ENCODE data around the gene IGDCC3. TPM values are rescaled to one million over a fixed set of nuclear protein-coding genes. Genes with fewer than 3 reads are reported as not detected.

Gene IGDCC3
- total RNA-seq, 1 donor from 2014 or later: not detected

GRCh38 chr15:65312400-65312916 is 65.3 kb downstream of the IGDCC3 start:
- Mint-ChIP-seq H3K36me3 (ENCODE audit: low read depth) (no peaks in the 10 kb centered on the region), H3K4me3 (no peak overlapping the region), H3K9me3 (no peaks in the 10 kb centered on the region), H3K27ac (no peak overlapping the region), H3K4me1 (no peaks in the 10 kb centered on the region), H3K27me3 (peaks cover 6% of the 10 kb centered on the region)
- DNase-seq: no peak
- intact Hi-C loops (cut with micrococcal nuclease): no loop called here

DNA sequence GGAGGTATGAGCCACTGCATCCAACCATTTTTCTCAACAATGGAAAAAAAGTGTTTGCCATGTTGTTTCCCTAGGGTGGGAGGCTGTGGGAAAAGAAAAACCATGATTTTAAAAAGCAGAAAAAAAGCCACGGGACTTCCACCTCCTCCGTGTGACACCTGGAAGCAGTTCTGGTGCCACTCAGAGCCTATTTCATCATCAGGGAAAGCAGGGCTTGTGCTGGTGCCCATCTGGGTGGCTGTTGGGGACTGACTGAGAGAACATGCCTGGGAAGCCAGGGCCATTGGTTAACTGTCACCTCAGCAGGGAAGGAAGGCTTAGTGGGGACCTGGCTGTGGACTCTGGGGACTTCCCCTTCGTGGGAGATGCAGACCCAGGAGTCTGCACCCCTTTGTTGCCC is 66.0 kb downstream of the IGDCC3 start:
- Mint-ChIP-seq H3K36me3 (ENCODE audit: low read depth) (no peaks in the 10 kb centered on the region), H3K4me3 (no peak overlapping the region), H3K4me1 (no peaks in the 10 kb centered on the region), H3K27me3 (peaks cover 6% of the 10 kb centered on the region), H3K9me3 (no peaks in the 10 kb centered on the region), H3K27ac (no peak overlapping the region)
- no peak for DNase-seq
- intact Hi-C loops (cut with micrococcal nuclease): no loop called here

DNA sequence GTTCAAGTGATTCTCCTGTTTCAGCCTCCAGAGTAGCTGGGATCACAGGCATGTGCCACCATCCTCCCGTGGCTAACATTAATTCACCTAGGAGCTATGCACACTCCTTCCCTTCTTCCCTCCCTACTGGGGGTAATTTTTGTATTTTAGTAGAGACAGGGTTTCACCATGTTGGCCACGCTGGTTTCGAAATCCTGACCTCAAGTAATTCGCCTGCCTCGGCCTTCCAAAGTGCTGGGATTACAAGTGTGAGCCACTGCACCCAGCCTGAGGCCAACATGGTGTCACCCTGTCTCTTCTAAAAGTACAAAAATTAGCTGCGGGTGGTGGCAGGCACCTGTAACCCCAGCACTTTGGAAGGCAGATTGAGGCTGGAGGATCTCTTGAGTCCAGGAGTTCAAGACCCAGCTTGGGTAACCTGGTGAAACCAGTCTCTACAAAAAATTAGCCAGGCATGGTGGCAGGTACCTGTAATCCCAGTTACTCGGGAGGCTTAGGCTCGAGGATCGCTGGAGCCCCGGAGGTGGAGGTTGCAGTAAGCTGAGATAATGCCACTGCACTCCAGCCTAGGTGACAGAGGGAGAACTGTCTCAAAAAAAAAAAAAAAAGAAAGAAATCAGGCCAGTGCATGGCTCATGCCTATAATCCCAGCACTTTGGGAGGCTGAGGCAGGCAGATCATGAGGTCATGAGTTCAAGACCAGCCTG is 67.2 kb downstream of the IGDCC3 start:
- H3K4me3 Mint-ChIP-seq: no peak overlapping the region
- H3K4me1 Mint-ChIP-seq: peaks cover 2% of the 10 kb centered on the region
- intact Hi-C loops (cut with micrococcal nuclease): no loop called here
- no peak overlapping the region for H3K27ac Mint-ChIP-seq
- H3K36me3 Mint-ChIP-seq (ENCODE audit: low read depth): no peaks in the 10 kb centered on the region
- DNase-seq: no peak
- H3K9me3 Mint-ChIP-seq: no peaks in the 10 kb centered on the region
- H3K27me3 Mint-ChIP-seq: peaks cover 10% of the 10 kb centered on the region

GRCh38 chr15:65309882-65310418 is 67.9 kb downstream of the IGDCC3 start:
- H3K4me1 Mint-ChIP-seq: peaks cover 7% of the 10 kb centered on the region
- H3K27ac Mint-ChIP-seq: peak overlapping the region; percentile 20
- H3K27me3 Mint-ChIP-seq: peaks cover 10% of the 10 kb centered on the region
- intact Hi-C loops (cut with micrococcal nuclease): no loop called here
- no peak overlapping the region for H3K4me3 Mint-ChIP-seq
- DNase-seq: no peak
- no peaks in the 10 kb centered on the region for H3K36me3 Mint-ChIP-seq (ENCODE audit: low read depth)
- H3K9me3 Mint-ChIP-seq: no peaks in the 10 kb centered on the region

DNA sequence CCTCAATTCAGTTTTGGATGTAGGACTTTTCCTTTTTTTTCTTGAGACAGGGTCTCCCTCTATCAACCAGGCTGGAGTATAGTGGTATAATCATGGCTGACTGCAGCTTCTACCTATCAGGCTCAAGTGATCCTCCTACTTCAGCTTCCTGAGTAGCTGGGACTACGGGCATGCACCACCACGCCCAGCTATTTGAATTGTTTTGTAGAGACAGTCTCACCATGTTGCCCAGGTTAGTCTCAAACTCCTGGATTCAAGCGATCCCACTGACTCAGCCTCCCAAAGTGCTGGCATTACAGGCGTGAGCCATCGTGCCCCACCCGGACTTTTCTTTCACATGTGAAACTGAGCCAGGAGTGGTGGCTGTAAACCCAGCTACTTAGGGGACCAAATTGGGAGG is 69.8 kb downstream of the IGDCC3 start:
- H3K27me3 Mint-ChIP-seq: peaks cover 10% of the 10 kb centered on the region
- H3K9me3 Mint-ChIP-seq: no peaks in the 10 kb centered on the region
- H3K4me1 Mint-ChIP-seq: peaks cover 17% of the 10 kb centered on the region
- no peak overlapping the region for H3K27ac Mint-ChIP-seq
- H3K4me3 Mint-ChIP-seq: no peak overlapping the region
- DNase-seq: no peak
- H3K36me3 Mint-ChIP-seq (ENCODE audit: low read depth): no peaks in the 10 kb centered on the region
- intact Hi-C loops (cut with micrococcal nuclease): no loop called here

- peaks cover 8% of the 10 kb centered on the region for H3K27me3 Mint-ChIP-seq
Measured at GRCh38 chr15:65306551-65306950, 71.3 kb downstream of the IGDCC3 start.

DNA sequence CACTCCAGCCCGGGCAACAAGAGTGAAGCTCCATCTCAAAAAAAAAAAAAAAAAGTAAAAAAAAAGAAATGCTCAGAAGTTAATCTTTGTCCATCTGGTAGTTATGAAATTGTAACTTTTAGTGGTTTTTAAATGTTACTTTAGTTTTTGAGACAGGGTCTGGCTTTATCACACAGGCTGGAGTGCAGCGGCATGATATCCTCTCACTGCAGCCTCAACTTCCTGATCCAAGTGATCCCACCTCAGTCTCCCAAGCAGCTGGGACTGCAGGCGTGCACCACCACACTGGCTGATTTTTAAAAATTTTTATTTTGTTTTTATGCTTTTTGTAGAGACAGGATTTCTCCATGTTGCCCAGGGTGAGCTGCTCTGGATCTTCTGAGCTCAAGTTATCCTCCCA is 72.0 kb downstream of the IGDCC3 start:
- Mint-ChIP-seq H3K36me3 (ENCODE audit: low read depth) (no peaks in the 10 kb centered on the region), H3K4me1 (peaks cover 17% of the 10 kb centered on the region), H3K27ac (peak overlapping the region; percentile 93), H3K4me3 (no peak overlapping the region), H3K9me3 (no peaks in the 10 kb centered on the region), H3K27me3 (peaks cover 8% of the 10 kb centered on the region)
- DNase-seq: no peak
- intact Hi-C loops (cut with micrococcal nuclease): no loop called here

More at GRCh38 chr15:65306551-65306950, 71.3 kb downstream of the IGDCC3 start:
- intact Hi-C loops (cut with micrococcal nuclease): no loop called here
- peaks cover 17% of the 10 kb centered on the region for H3K4me1 Mint-ChIP-seq
- H3K27ac Mint-ChIP-seq: peak overlapping the region; percentile 49
- no peak for DNase-seq
- no peaks in the 10 kb centered on the region for H3K36me3 Mint-ChIP-seq (ENCODE audit: low read depth)
- H3K4me3 Mint-ChIP-seq: peak overlapping the region; percentile 15
- H3K9me3 Mint-ChIP-seq: no peaks in the 10 kb centered on the region

GRCh38 chr15:65305150-65305758 is 72.5 kb downstream of the IGDCC3 start:
- DNase-seq: peak; percentile 79
- intact Hi-C loops (cut with micrococcal nuclease): no loop called here
- Mint-ChIP-seq H3K27me3 (peaks cover 8% of the 10 kb centered on the region), H3K4me3 (peak overlapping the region; percentile 92), H3K4me1 (peaks cover 21% of the 10 kb centered on the region), H3K36me3 (ENCODE audit: low read depth) (no peaks in the 10 kb centered on the region), H3K9me3 (no peaks in the 10 kb centered on the region), H3K27ac (peak overlapping the region; percentile 93)

GRCh38 chr15:65304381-65305149 is 73.2 kb downstream of the IGDCC3 start, which contains the start of gene RNU5B-1:
RNU5B-1 (plus strand) TSS chr15:65304677.
- no peaks in the 10 kb centered on the region for H3K36me3 Mint-ChIP-seq (ENCODE audit: low read depth)
- peaks cover 23% of the 10 kb centered on the region for H3K4me1 Mint-ChIP-seq
- H3K4me3 Mint-ChIP-seq: peak within 1 kb of the TSS; percentile 92
- DNase-seq: peak; percentile 95
- intact Hi-C loops (cut with micrococcal nuclease): loop anchor here (1.0 to 5.0 kb wide), 3 partner anchors 8 to 272 kb away; partner anchors contain the start of genes CLPX and RNU5A-1
- peak within 1 kb of the TSS; percentile 93 for H3K27ac Mint-ChIP-seq
- H3K27me3 Mint-ChIP-seq: peaks cover 5% of the 10 kb centered on the region
- no peaks in the 10 kb centered on the region for H3K9me3 Mint-ChIP-seq

DNA sequence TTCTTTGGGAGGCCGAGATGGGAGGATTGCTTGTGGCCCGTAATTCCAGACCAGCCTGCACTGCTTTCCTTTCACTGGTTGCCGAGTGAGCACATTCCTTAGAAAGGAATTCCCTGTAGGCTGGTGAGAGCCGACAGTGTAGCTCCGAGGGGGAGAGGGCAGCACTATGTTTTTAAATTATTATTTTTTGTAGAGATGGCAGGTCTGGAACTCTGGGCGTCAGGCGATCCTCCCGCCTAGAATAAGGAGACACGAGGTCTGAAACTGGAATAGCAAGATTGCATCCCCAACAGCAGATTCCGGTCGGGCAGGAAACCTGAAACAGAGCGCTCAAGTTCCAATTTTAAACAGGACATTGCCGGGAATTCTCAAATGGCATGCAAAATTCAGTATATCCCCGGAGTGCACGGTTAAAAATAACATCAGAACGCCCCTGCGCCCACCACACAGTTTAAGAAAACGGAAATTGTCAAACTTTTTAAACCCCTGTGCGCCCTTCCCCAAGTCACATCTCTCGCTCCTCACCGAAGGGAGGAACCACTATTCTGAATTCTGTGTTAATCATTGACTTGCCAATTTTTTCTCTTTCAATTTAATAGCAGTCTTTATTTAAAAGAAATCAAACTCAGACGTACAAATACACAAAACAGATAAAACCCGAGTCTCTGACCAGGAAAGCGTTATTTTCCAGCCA is 74.0 kb downstream of the IGDCC3 start:
- peak overlapping the region; percentile 93 for H3K27ac Mint-ChIP-seq
- peaks cover 4% of the 10 kb centered on the region for H3K27me3 Mint-ChIP-seq
- DNase-seq: no peak
- intact Hi-C loops (cut with micrococcal nuclease): loop anchor here (1.0 to 5.0 kb wide), 3 partner anchors 8 to 272 kb away; partner anchors contain the start of genes CLPX and RNU5A-1
- no peaks in the 10 kb centered on the region for H3K9me3 Mint-ChIP-seq
- H3K4me1 Mint-ChIP-seq: peaks cover 23% of the 10 kb centered on the region
- H3K36me3 Mint-ChIP-seq (ENCODE audit: low read depth): no peaks in the 10 kb centered on the region
- H3K4me3 Mint-ChIP-seq: peak overlapping the region; percentile 92

DNA sequence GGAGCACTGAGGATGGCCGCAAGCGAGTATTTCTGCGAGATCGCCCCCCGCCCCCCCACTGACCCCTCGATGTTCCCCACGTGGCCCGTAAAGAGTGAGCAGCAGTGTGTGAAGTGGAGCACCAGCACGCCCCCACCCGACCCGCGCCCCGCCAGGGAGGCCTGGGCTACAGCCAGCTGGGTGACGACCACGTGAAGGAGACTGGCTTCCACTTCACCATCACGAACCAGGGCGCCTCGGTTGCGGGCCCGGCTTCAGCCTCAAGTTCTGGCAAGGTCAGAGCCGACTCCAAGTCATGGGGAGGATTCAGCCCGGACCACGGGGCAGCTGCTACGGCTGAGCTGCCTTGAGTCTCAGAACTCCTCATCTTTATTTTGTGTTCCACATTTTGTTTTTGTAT is 75.7 kb downstream of the IGDCC3 start:
- H3K4me1 Mint-ChIP-seq: peaks cover 31% of the 10 kb centered on the region
- H3K4me3 Mint-ChIP-seq: no peak overlapping the region
- intact Hi-C loops (cut with micrococcal nuclease): loop anchor here (5.0 kb wide), 1 partner anchor 270 kb away; no protein-coding TSS in a partner anchor
- H3K36me3 Mint-ChIP-seq (ENCODE audit: low read depth): no peaks in the 10 kb centered on the region
- no peak for DNase-seq
- no peaks in the 10 kb centered on the region for H3K9me3 Mint-ChIP-seq
- H3K27me3 Mint-ChIP-seq: peaks cover 4% of the 10 kb centered on the region
- no peak overlapping the region for H3K27ac Mint-ChIP-seq

DNA sequence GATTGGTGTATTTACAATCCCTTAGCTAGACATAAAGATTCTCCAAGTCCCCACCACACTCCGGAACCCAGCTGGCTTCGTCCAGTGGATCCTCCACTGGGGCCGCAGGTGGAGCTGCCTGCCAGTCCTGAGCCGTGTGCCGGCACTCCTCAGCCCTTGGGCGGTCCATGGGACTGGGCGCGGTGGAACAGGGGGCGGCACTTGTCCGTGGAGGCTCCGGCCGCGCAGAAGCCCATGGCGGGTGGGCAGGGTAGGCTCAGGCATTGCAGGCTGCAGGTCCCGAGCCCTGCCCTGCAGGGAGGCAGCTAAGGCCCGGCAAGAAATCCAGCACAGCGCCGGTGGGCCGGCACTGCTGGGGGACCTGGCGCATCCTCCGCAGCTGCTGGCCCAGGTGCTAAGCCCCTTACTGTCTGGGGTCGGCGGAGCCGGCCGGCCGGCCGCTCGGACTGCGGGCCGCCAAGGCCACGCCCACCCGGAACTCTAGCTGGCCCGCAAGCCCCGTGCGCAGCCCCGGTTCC is 76.8 kb downstream of the IGDCC3 start:
- intact Hi-C loops (cut with micrococcal nuclease): loop anchor here (5.0 kb wide), 1 partner anchor 269 kb away; no protein-coding TSS in a partner anchor
- H3K27ac Mint-ChIP-seq: peak overlapping the region; percentile 93

DNA sequence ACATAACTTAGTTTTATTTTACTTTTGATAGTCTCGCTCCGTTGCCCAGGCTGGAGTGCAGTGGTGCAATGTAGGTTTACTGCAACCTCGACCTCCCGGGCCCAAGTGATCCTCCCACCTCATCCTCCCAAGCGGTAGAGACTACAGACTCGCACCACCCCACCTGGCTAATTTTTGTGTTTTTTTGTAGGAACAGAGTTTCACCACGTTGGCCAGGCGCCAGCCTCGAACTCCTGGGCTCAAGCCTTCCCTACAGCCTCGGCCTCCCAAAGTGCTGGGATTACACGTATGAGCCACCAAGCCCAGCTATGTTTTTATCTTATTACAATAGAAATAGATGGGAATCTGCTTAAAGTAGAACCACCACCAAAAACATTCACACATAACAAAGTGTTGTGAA is 79.1 kb downstream of the IGDCC3 start:
- Mint-ChIP-seq H3K27ac (peak overlapping the region; percentile 93), H3K36me3 (ENCODE audit: low read depth) (no peaks in the 10 kb centered on the region), H3K27me3 (no peaks in the 10 kb centered on the region), H3K4me3 (peak overlapping the region; percentile 85), H3K9me3 (no peaks in the 10 kb centered on the region), H3K4me1 (peaks cover 26% of the 10 kb centered on the region)
- no peak for DNase-seq
- intact Hi-C loops (cut with micrococcal nuclease): loop anchor here (5.0 to 10.0 kb wide), 5 partner anchors 51 to 1204 kb away; partner anchors contain the start of genes CIAO2A, DENND4A, PIF1 and SNX1

More for the DNA sequence above, 76.8 kb downstream of the IGDCC3 start:
- Mint-ChIP-seq H3K4me1 (peaks cover 36% of the 10 kb centered on the region), H3K4me3 (no peak overlapping the region), H3K36me3 (ENCODE audit: low read depth) (no peaks in the 10 kb centered on the region), H3K9me3 (no peaks in the 10 kb centered on the region), H3K27me3 (no peaks in the 10 kb centered on the region)
- DNase-seq: no peak

All from activated CD4-positive, alpha-beta T cell treated with anti-CD3 and anti-CD28 coated beads, Interleukin-2, amount 10 ng/mL, durations not matched to agents 24 days and 14 days (primary cell).